Measurements from ENCODE around the gene RNF220.

The RNF220 gene

GRCh38 chr1:44447051-44447810, 42.2 kb downstream of the RNF220 start:
- TF ChIP-seq TAF1 (IDR thresholded peaks at IDR 0.05; ENCODE audit: borderline replicate concordance, low read depth, low read length): no peak
- TF ChIP-seq POLR2AphosphoS5 (IDR thresholded peaks at IDR 0.05; ENCODE audit: low read depth, low read length): no peak
- TF ChIP-seq POLR2A (IDR thresholded peaks at IDR 0.05; ENCODE audit: low read depth, low read length): no peak

DNA sequence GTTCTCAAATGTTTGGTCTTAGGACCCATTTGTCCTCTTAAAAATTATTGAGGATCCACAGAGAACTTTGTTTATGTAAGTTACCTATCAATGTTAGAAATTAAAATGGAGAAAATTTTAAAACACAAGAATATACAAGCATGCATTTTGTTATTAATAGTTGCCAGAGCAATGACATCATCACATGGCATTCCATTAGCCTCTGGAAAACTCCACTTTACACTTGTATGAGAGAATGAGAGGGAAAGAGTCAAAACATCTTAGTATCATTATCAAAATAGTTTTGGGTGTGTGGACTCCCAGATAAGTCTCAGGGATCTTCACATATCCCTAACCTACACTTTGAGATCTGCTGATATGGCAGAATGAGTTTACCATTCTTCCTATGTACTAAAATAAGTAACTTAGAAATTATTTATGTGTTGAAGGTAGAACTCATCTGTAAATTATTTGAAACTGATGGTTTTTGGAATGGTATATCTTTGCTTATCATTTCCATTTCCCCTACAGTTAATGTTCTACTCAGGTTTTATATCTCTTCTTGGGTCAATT, 48.8 kb downstream of the RNF220 start:
- FAIRE-seq: no peak
- DNase-seq (ENCODE audit: insufficient read length): no peak
- TF ChIP-seq POLR2A (IDR thresholded peaks at IDR 0.05; ENCODE audit: low read depth, low read length) (no peak), TAF1 (IDR thresholded peaks at IDR 0.05; ENCODE audit: borderline replicate concordance, low read depth, low read length) (no peak), POLR2AphosphoS5 (IDR thresholded peaks at IDR 0.05; ENCODE audit: low read depth, low read length) (no peak)

More at GRCh38 chr1:44447051-44447810, 42.2 kb downstream of the RNF220 start:
- DNase-seq (ENCODE audit: insufficient read length) (no peak), FAIRE-seq (no peak)

DNA sequence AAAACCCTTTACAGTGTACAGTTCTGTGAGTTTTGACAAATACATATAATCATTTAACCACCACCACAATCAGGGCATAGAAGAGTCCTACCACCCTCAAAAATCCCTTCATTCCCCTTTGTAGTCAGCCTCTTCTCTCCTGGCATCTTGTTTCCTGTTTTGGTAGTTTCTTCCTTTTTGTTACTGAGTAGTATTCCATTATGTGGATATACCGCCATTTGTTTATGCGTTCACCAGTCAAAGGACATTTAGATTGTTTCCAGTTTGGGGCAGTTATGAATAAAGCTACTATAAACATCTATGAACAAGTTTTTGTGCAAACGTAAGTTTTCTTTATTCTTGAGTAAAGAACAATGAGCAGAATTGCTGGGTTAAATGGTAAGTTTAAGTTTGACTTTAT, 49.6 kb downstream of the RNF220 start:
- DNase-seq (ENCODE audit: insufficient read length) (no peak), FAIRE-seq (no peak)
- no peak for TF ChIP-seq POLR2AphosphoS5 (IDR thresholded peaks at IDR 0.05; ENCODE audit: low read depth, low read length)
- TF ChIP-seq POLR2A (IDR thresholded peaks at IDR 0.05; ENCODE audit: low read depth, low read length): no peak
- TF ChIP-seq TAF1 (IDR thresholded peaks at IDR 0.05; ENCODE audit: borderline replicate concordance, low read depth, low read length): no peak

- TF ChIP-seq TAF1 (IDR thresholded peaks at IDR 0.05; ENCODE audit: borderline replicate concordance, low read depth, low read length) (no peak), POLR2AphosphoS5 (IDR thresholded peaks at IDR 0.05; ENCODE audit: low read depth, low read length) (no peak), POLR2A (IDR thresholded peaks at IDR 0.05; ENCODE audit: low read depth, low read length) (no peak)
- DNase-seq (ENCODE audit: insufficient read length): no peak
- FAIRE-seq: no peak
These were observed 55.2 kb downstream of the RNF220 start for GRCh38 chr1:44460107-44460882.

GRCh38 chr1:44464361-44464760, 59.3 kb downstream of the RNF220 start:
- DNase-seq (ENCODE audit: insufficient read length) (no peak), FAIRE-seq (no peak)
- TF ChIP-seq POLR2A (IDR thresholded peaks at IDR 0.05; ENCODE audit: low read depth, low read length) (no peak), POLR2AphosphoS5 (IDR thresholded peaks at IDR 0.05; ENCODE audit: low read depth, low read length) (no peak)

- TF ChIP-seq POLR2A (IDR thresholded peaks at IDR 0.05; ENCODE audit: low read depth, low read length): no peak
- TF ChIP-seq POLR2AphosphoS5 (IDR thresholded peaks at IDR 0.05; ENCODE audit: low read depth, low read length): no peak
- TF ChIP-seq TAF1 (IDR thresholded peaks at IDR 0.05; ENCODE audit: borderline replicate concordance, low read depth, low read length): no peak
- FAIRE-seq: no peak
- DNase-seq (ENCODE audit: insufficient read length): no peak
These were observed 62.5 kb downstream of the RNF220 start for GRCh38 chr1:44467566-44467965.

GRCh38 chr1:44471911-44472453, 66.9 kb downstream of the RNF220 start:
- no peak for FAIRE-seq
- no peak for DNase-seq (ENCODE audit: insufficient read length)
- no peak for TF ChIP-seq POLR2A (IDR thresholded peaks at IDR 0.05; ENCODE audit: low read depth, low read length)
- no peak for TF ChIP-seq POLR2AphosphoS5 (IDR thresholded peaks at IDR 0.05; ENCODE audit: low read depth, low read length)
- TF ChIP-seq TAF1 (IDR thresholded peaks at IDR 0.05; ENCODE audit: borderline replicate concordance, low read depth, low read length): no peak

- TF ChIP-seq POLR2AphosphoS5 (IDR thresholded peaks at IDR 0.05; ENCODE audit: low read depth, low read length): no peak
- TF ChIP-seq POLR2A (IDR thresholded peaks at IDR 0.05; ENCODE audit: low read depth, low read length): no peak
- no peak for TF ChIP-seq TAF1 (IDR thresholded peaks at IDR 0.05; ENCODE audit: borderline replicate concordance, low read depth, low read length)
- no peak for DNase-seq (ENCODE audit: insufficient read length)
- FAIRE-seq: no peak
These were observed 67.8 kb downstream of the RNF220 start for GRCh38 chr1:44472620-44473525.

- DNase-seq (ENCODE audit: insufficient read length) (no peak), FAIRE-seq (no peak)
- TF ChIP-seq POLR2AphosphoS5 (IDR thresholded peaks at IDR 0.05; ENCODE audit: low read depth, low read length) (no peak), TAF1 (IDR thresholded peaks at IDR 0.05; ENCODE audit: borderline replicate concordance, low read depth, low read length) (no peak), POLR2A (IDR thresholded peaks at IDR 0.05; ENCODE audit: low read depth, low read length) (no peak)
These were observed 71.8 kb downstream of the RNF220 start for GRCh38 chr1:44476891-44477290.

- DNase-seq (ENCODE audit: insufficient read length): no peak
- TF ChIP-seq POLR2A (IDR thresholded peaks at IDR 0.05; ENCODE audit: low read depth, low read length): no peak
- no peak for TF ChIP-seq POLR2AphosphoS5 (IDR thresholded peaks at IDR 0.05; ENCODE audit: low read depth, low read length)
- no peak for TF ChIP-seq TAF1 (IDR thresholded peaks at IDR 0.05; ENCODE audit: borderline replicate concordance, low read depth, low read length)
- no peak for FAIRE-seq
These were observed 76.6 kb downstream of the RNF220 start for GRCh38 chr1:44481701-44482100.

Measured in GM12892 (cell line).